ENCODE data around the gene B3GAT1. TPM values are rescaled to one million over a fixed set of nuclear protein-coding genes. Genes with fewer than 3 reads are reported as not detected.
"Not testable (repeated sequence)": the region's sequence is repeated elsewhere in the genome, so short reads cannot be mapped to it uniquely, and the experiment has no call there.

B3GAT1 gene
- total RNA-seq, 1 donor from 2014 or later, result 34.6 TPM

GRCh38 chr11:134355136-134355535, 56.9 kb downstream of the B3GAT1 start:
- DNase-seq, result no peak

GRCh38 chr11:134352111-134352510, 59.9 kb downstream of the B3GAT1 start:
- DNase-seq, result no peak

GRCh38 chr11:134350381-134350780, 61.7 kb downstream of the B3GAT1 start:
- no peak for DNase-seq

- DNase-seq, result no peak
Observed at GRCh38 chr11:134349802-134350355, 62.2 kb downstream of the B3GAT1 start.

- DNase-seq, result no peak
Observed at GRCh38 chr11:134349109-134349801, 62.8 kb downstream of the B3GAT1 start.

- no peak for DNase-seq
Observed at GRCh38 chr11:134347441-134347840, 64.6 kb downstream of the B3GAT1 start.

- no peak for DNase-seq
Observed at GRCh38 chr11:134346976-134347350, 65.1 kb downstream of the B3GAT1 start.

GRCh38 chr11:134346101-134346975, 65.7 kb downstream of the B3GAT1 start:
- no peak for DNase-seq

- DNase-seq, result no peak
Observed at GRCh38 chr11:134345237-134345550, 66.8 kb downstream of the B3GAT1 start.

GRCh38 chr11:134344497-134345236, 67.4 kb downstream of the B3GAT1 start:
- DNase-seq, result not testable (repeated sequence)

GRCh38 chr11:134343646-134344045, 68.4 kb downstream of the B3GAT1 start:
- no peak for DNase-seq

GRCh38 chr11:134342572-134343340, 69.3 kb downstream of the B3GAT1 start:
- DNase-seq, result no peak

GRCh38 chr11:134341805-134342571, 70.1 kb downstream of the B3GAT1 start:
- DNase-seq, result no peak

- no peak for DNase-seq
Observed at GRCh38 chr11:134340354-134340964, 71.6 kb downstream of the B3GAT1 start.

GRCh38 chr11:134339756-134340155, 72.3 kb downstream of the B3GAT1 start:
- no peak for DNase-seq

GRCh38 chr11:134338654-134339053, 73.4 kb downstream of the B3GAT1 start:
- DNase-seq, result no peak

GRCh38 chr11:134338068-134338467, 74.0 kb downstream of the B3GAT1 start:
- DNase-seq, result no peak

GRCh38 chr11:134337051-134337450, 75.0 kb downstream of the B3GAT1 start:
- DNase-seq, result no peak

GRCh38 chr11:134334796-134335571, 77.1 kb downstream of the B3GAT1 start:
- no peak for DNase-seq

- no peak for DNase-seq
Observed at GRCh38 chr11:134333946-134334345, 78.1 kb downstream of the B3GAT1 start.
